Right lobe of liver (tissue), 4 donors: ENCODE data around the gene RAB43.

Experiments used
- CTCF ChIP-seq, 4 donors: fragments of 200-600 bp in 3 of 4; fragments of 450-650 bp in 1 of 4; IDR thresholded peaks; one replicate each; pipeline versions ENCODE4 v1.5.1 to v1.8.0; 2016 to 2022; ENCODE audit warnings: antibody characterized with exemption in 4 of 4, mild to moderate bottlenecking in 2 of 4
- POLR2A ChIP-seq: fragments of 450-650 bp; IDR thresholded peaks from one replicate; pipeline ENCODE4 v1.6.1; 2017; ENCODE audit warnings: antibody characterized with exemption, mild to moderate bottlenecking
- donor health status: DM: no; HTN: no; CAD: no.
- donor health status: DM: no; HTN: no; CAD: no.
- donor health status: DM: no; HTN: yes; CAD: no.

- TF ChIP-seq CTCF (IDR thresholded peaks at IDR 0.05) (no peak), POLR2A (no peak)
These were observed 20.1 kb downstream of the RAB43 start for GRCh38 chr3:129101370-129102138.
